GM12875 (cell line): Measurements from ENCODE around the gene CTIF.

Experiments
- H3K4me3 ChIP-seq: one replicate; pipeline ENCODE4 v1.5.1; 2011; ENCODE audit warnings: low read depth, low read length, control low read depth
- TF ChIP-seq, protein P1 (sequence below): IDR thresholded peaks from 2 replicates; pipeline ENCODE4 v1.5.1; 2011; ENCODE audit warnings: low read depth, mild to moderate bottlenecking, control low read depth, inconsistent platforms, low read length, moderate library complexity, borderline replicate concordance; ENCODE audit not compliant: insufficient read depth

CTIF gene

DNA sequence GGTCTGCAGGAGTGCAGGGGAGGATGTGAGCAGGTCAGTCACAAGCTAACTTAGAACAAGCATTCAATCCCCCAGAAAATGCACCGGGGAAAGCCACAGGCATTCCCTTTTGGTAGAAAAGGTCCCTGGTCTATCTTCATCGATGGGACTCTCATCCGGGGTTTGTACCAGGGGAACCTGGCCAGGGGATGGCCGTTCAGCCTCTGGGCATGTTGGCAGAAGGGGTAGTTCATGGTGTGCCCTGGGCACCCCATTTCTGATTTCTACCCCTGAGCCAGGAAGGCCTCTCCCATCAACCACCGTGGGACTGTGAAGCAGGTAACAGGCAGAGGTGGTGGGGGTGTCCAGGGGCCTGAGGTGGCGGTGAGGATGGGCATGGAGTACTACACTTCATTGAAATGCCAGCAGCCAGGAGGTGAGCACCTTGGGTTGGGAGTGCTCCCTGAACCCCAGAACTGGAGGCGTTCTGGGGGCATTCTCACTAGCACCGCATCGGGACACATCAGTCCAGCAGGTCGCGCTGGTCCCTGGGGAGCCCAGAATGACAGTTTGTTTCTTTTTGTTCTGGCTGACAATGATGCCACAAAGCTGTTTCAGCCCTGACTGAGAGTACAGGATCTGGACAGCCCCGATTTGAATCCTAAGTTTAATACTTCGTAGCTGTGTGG, 239.6 kb downstream of the CTIF start:
- TF ChIP-seq, protein P1, sequence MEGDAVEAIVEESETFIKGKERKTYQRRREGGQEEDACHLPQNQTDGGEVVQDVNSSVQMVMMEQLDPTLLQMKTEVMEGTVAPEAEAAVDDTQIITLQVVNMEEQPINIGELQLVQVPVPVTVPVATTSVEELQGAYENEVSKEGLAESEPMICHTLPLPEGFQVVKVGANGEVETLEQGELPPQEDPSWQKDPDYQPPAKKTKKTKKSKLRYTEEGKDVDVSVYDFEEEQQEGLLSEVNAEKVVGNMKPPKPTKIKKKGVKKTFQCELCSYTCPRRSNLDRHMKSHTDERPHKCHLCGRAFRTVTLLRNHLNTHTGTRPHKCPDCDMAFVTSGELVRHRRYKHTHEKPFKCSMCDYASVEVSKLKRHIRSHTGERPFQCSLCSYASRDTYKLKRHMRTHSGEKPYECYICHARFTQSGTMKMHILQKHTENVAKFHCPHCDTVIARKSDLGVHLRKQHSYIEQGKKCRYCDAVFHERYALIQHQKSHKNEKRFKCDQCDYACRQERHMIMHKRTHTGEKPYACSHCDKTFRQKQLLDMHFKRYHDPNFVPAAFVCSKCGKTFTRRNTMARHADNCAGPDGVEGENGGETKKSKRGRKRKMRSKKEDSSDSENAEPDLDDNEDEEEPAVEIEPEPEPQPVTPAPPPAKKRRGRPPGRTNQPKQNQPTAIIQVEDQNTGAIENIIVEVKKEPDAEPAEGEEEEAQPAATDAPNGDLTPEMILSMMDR: no peak
- H3K4me3 ChIP-seq: no peak overlapping the region

DNA sequence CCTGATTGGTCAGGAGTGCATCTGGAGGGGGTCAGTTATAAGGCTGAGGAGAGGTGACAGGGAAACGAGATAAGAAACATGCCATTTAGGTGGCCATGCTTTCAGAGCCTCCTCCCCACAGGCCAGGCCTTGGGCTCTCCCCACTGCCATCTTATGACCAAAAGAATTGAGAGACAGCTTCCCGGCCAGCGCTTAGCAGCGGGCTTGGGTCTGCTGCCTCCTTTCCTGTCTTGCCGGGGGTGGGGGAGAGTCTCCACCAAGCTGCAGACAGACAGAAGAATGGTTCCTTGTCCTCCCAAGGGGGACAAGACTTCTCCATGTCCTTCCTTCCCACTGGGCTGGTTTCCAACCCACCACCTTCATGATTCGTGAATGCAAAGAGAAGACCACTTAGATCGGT, 240.6 kb downstream of the CTIF start:
- no peak overlapping the region for H3K4me3 ChIP-seq

DNA sequence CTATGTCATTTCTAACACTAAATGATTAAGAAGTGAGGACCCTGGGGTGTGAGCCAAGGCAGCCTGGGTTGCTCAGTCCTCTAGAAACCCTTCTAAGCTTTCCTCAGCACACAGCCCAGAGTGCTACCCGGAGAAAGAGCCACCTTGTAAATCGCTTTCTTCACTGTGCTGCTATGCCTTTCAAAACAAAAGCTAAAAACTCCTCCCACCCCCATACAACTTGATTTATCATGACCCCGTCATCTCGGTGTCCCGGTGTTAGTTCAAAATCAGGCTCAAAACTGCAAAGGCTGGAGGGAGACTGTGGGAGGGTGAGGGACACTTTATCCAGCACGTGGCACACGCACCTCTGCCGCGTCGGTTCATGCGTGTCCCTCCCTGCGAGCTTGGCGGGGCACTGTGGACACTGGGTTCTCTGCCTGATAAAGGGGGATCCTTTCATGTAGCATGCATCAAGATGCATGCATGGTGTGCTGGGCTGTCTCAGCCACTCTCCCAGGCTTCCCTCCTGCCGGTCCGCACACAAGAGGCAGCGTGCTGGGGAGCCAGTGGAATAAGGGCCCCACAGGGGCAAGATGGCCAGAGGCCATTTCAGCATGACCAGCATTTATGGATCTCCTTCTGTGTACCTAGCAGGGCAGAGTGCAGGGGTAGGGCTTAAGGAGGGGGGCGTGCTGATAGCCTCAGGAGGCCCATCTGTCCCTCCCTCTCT, 241.5 kb downstream of the CTIF start:
- no peak overlapping the region for H3K4me3 ChIP-seq
- TF ChIP-seq, protein P1: no peak

More for the DNA sequence above, 240.6 kb downstream of the CTIF start:
- TF ChIP-seq, protein P1: no peak

- TF ChIP-seq, protein P1: no peak
Observed at GRCh38 chr18:48780913-48781162, 242.0 kb downstream of the CTIF start.

GRCh38 chr18:48781163-48781987, 242.5 kb downstream of the CTIF start:
- TF ChIP-seq, protein P1: no peak
- no peak overlapping the region for H3K4me3 ChIP-seq

More at GRCh38 chr18:48780913-48781162, 242.0 kb downstream of the CTIF start:
- H3K4me3 ChIP-seq: no peak overlapping the region

GRCh38 chr18:48781988-48782363, 243.1 kb downstream of the CTIF start:
- TF ChIP-seq, protein P1: no peak

More at GRCh38 chr18:48781988-48782363, 243.1 kb downstream of the CTIF start:
- no peak overlapping the region for H3K4me3 ChIP-seq
